Measurements from ENCODE around the gene AKAP12.

The AKAP12 gene

DNA sequence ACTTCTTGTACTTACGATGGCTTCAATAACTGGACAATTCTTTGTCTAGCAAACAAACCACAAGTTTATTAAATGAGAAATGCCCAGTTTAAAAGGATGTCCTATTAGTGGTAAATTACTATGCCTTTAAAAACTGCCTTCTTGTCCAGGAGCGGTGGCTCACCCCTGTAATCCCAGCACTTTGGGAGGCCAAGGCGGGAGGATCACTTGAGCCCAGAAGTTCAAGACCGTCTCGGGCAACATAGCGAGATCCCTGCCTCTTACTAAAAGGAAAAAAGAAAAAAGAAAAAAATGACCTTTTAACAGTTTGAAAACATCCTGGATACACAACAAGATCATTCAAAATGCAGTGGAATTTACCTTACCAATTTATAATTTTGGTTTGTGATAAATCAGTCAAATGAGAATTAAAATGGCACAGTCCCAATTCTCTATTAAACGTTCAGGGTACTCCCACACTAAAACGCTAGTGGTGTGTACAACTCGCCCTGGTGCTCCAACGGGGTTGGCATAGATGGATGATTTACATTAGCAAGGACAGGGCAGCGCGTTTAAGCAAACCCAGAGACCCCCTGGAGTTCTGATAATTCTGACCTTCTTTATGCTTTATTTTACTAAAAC, 149.3 kb downstream of the AKAP12 start:
- DNase-seq: no peak

DNA sequence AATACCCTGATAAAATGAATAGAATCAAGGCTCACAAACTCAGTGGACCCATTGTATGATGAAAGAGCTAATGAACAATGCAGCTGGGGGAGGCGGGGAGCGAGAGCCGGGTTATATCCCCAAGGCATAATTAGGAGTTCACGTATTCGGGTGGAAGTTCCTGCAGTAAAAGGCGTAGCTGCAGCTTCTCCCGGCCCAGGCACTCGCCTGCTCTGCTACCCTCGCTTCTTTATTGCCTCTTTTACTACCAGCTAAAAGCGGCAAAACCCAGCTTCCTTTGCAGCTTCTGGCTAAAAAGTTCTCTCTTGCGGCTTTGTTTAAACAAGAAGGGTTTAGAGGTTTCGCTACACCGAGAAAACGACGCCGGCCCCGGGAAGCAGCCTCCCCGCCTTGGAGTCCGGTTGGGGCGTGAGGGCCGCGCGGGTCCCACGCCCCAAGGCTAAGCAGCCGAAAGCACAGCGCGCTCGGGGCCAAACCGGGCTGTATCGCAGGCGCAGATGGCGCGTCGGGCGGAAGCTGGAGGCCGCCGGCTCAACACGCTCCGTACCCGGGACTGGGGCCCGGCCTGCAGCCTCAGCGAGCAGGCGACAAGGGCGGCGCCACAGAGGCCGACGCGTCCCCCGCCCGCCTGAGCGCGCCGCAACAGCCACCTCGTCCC, 150.0 kb downstream of the AKAP12 start:
- peak; percentile 70 for DNase-seq

DNA sequence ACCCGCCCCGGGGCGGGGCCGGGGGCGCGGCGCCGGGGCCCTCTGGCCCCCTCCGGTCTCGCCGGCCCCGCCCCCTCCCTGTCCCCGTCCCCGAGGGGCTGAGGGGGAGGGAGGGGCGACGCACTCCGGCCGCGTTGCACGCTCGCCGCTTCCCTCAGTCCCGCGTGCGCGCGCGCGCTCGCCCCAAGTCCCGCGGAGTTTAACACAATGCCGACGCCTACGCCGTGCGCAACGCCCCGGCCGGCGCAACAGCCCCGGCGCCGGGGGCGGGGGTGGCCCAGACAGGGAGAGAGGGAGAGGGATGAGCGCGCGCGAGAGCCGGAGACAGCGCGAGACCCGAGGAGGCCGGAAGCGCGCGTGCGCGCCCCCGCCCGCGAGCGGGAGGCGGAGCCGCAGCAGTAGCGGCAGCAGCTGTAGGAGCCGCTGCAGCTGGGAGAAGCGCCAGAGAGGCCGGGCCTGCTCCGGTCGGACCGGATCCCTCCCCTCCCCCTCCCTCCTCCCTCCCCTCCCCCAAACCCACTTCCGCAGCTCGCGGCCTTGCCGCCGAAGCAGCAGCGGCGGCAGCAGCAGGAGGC, 150.6 kb downstream of the AKAP12 start:
- peak; percentile 94 for DNase-seq

DNA sequence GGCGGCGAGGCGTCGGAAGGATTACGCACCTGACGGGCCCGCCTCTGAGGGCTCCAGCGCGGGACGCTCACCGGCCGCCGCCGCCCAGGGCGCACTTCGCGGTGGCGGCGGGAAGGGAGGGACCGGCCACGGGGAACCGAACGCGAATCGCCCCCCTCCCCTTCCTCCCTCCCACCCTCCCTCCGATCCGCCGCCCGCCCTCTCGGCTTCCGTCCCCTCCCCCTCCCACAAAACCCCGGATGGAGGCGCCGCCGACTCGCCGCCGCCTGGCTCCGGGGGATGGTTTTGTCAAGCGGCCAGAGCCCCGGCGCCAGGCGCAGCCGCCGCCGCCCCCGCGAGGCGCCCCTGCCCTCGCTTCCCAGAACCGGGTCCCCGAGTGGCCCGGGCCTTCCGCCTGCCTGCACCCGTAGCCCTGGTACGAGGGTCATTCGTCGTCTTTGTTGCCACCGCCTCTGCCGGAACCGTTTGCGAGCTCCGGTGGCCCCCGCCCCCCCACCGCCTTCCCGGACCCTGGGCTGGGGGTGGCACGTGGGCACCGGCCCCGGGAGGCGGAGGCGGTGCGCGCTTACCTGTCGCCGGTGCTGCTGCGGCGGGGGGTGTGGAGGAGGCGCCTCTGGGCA, 151.2 kb downstream of the AKAP12 start:
- DNase-seq: peak; percentile 39

DNA sequence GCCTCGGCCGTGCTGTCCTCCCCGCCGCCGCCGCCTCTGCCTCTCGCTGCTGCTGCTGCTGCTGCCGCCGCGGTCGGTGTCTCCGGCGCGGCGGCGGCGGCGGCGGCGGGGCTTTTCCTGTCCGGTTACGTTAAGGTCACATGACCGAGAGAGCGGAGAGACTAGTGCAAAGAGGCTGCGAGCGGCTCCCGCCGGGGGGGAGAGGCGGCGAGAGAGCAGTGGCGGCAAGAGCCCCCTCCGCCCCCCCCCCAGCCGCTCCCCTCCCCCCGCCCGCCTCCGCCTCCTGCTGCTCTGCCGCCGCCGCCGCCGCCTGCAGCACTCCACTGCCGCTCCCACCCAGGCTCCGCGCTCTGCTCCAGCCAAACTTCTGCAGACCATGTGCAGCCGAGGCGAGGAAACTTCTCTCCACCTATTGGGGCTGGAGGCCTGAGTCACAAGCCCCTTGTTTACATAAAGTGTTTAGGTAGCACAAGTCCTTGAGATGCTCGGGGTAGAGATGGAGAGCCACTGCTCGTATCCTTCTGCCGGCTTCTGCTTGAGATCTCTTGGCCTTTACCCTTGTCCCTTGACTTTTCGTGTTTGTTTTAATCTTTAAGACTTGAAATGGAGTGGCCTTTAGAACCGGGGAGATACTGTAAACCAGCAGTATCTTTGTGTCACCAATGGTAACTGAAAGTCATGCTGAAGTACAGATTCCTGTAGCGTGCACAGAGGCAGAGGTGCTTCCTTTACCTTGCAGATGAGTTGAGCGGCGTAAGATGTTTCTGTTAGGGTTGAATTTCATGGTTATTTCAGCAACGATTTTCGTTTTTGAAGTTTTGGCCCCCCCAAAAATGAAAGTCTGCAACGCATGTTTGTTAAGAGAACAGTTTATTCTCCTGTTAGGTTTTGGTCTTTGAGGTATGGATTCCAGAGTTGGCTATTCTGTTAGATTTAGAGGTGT, 152.0 kb downstream of the AKAP12 start, which contains the start of gene ZBTB2:
Gene ZBTB2, minus strand, starts transcription at position 89 of the 943 bp plus-strand sequence. CDS start 17,922 bp downstream, outside the sequence.
- DNase-seq: peak; percentile 78

DNA sequence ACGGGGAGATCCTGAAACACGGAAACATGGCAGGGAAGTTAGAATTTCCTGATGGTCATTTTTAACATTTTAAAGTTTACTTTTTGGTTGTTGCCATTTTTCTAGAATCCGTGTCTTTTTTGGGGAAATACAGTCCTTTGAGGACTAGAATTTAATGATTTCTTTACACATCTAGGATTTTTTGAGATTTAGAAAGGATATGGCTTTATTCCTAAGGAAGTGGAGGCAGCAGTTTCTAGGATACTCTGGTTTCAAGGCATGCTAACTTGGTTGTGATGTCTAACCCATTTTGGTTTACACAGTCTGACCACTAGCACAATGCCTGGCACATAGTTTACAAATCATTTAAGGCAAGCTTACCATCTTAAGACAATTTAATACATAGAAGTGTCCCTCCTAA, 152.7 kb downstream of the AKAP12 start:
- no peak for DNase-seq

DNA sequence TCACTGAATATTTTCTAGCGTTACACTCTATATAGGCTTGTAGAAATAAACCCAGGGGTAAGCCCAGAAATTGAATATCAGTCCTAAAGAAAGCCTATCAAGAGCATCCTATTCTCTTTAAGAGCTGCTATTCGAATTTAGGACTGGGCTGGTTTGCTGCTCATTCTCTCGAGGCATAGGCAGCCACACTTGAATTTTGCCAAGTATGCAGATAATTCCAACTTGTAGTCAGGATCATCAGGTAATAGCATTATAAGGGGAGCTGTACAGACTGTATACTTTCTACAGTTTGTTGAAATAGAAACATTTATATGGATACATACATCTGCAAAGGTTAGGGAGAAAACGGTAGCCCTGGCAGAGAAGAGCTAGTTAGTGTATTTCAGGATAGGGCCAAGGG, 153.6 kb downstream of the AKAP12 start:
- no peak for DNase-seq

DNA sequence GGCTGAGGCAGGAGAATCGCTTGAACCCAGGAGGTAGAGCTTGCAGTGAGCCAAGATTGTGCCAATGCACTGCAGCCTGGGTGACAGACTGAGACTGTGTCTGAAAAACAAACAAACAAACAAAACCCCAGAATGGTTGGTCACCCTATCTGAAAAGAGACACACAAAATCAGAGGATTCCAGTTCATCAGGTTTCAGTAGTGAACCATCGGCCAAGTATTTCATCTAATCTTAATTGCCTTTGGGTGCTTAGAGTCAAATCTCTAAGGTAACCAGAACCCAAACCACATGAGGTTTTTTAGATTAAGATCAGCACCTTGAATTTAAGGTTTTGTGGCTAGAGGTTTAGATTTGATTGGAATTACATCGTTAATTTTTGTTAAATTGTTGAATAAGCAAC, 159.9 kb downstream of the AKAP12 start:
- DNase-seq: no peak

DNA sequence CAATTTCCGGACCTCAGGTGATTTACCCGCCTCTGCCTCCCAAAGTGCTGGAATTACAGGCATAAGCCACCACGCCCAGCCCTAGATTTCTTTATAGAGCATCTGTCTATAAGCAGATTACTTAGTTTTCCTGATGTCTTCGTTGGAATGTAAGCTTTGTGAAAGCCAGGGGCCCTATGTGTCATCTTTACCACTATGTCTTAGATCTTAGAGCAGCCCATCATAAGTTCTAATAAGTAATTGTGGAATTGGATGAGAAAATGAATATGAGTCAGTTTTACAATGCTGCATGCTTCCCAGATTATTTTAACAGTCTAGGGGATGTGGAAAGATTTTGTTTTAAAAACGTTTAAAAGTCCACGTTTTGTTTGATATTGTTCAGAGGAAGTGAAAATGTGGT, 160.7 kb downstream of the AKAP12 start:
- DNase-seq: no peak

DNA sequence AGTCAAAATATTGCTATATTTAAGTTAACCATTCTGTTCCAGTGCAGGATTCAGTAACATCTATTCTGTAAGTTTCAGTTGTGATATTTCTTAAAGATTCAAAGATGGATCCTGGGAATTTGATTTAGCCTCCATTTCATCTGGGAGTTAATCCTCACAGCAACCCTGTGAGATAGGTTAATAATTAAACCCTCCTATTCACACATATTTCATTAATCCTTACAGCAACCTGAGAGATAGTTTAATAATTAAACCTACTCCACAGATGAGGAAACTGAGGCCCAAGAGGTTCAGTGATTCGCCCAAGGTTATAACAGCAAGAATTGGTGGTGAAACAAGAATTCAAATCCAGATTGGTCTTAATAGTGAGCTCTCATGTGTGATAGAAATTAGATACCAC, 162.5 kb downstream of the AKAP12 start:
- no peak for DNase-seq

DNA sequence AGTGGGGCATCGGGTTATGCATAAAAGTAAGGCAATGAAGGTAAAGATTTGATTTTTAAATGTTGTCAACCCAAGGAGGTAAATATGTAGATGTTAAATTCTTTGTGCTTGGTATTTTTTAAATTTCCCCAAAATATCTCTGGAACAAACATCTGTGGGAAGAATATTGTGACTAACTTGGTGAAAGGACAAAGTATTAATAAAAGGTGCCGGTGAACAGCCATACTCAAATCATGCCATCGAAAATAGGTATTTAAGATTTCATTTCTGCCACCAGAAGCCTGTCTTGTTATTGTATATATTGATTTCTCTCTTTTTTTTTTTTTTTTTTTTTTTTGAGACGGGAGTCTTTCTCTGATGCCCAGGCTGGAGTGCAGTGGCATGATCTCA, 164.1 kb downstream of the AKAP12 start:
- no peak for DNase-seq

All from DMS79 treated with DMSO at 0.1 percent for 48 hours (cell line).